K562 (cell line): ENCODE data around the gene FRMD4B. TPM values are rescaled to one million over a fixed set of nuclear protein-coding genes. Genes with fewer than 3 reads are reported as not detected.

Experiments
- ATAC-seq: fragments of 200-7000 bp; cut with Tn5 transposase; 3 replicates; pipeline ENCODE4 v1.9.1; 2020; ENCODE audit warnings: moderate library complexity
- BruUV-seq: library from RNA; stranded (reverse); fragments of 400-500 nt; replicated peaks from 2 replicates; lab custom pipeline; 2021; lab: Mats Ljungman, UMichigan
- CTCF ChIA-PET: fragments of 300-600 bp; formaldehyde crosslinking; extraction: SDS; loops from one replicate; lab custom pipeline; 2021; ENCODE audit warnings: low intra/inter-chr PET ratio; lab: Yijun Ruan, JAX
- POLR2A ChIA-PET: fragments of 300-600, 350-650 bp; sonication (Branson Sonifier 250); formaldehyde crosslinking; extraction: SDS; loops from one replicate; lab custom pipeline; 2021; ENCODE audit warnings: antibody characterized with exemption, inconsistent platforms; lab: Yijun Ruan, JAX
- DNase-seq, 4 experiments: peaks; one replicate each; pipeline versions ENCODE4 v3.0.0 to v3.0.0-alpha.2; 2011 to 2018; ENCODE audit warnings: low spot score in 3 of 4, mixed read lengths in 3 of 4; ENCODE audit errors: extremely low read depth in 1 of 4
- FAIRE-seq: peaks from 2 replicates; lab custom pipeline; 2011; peaks lifted over from hg19 to GRCh38; lab: Jason Lieb, UNC
- H2AFZ ChIP-seq: 2 replicates; pipeline ENCODE4 v1.6.0; 2011; ENCODE audit warnings: low read depth, low read length, control low read depth, inconsistent platforms
- H3K27ac ChIP-seq: fragments of 200-600 bp; 3 replicates; pipeline ENCODE4 v1.8.0; 2011; ENCODE audit warnings: low read depth, mild to moderate bottlenecking, control low read depth, inconsistent platforms, low read length, moderate library complexity, mixed read lengths; ENCODE audit errors: extremely low read depth
- H3K27me3 ChIP-seq, 2 experiments: fragments of 300-600 bp in 1 of 2; 2 replicates in 1 of 2; 3 replicates in 1 of 2; pipeline versions ENCODE4 v1.6.0 to v1.8.0; 2011; ENCODE audit warnings: inconsistent platforms in 2 of 2, low read length in 2 of 2, mild to moderate bottlenecking in 1 of 2, mixed read lengths in 1 of 2, moderate library complexity in 1 of 2; ENCODE audit not compliant: control insufficient read depth in 2 of 2, insufficient read depth in 2 of 2
- H3K36me3 ChIP-seq: fragments of 300-600 bp; 3 replicates; pipeline ENCODE4 v1.8.0; 2011; ENCODE audit warnings: mild to moderate bottlenecking, low read length, inconsistent platforms; ENCODE audit not compliant: control insufficient read depth, insufficient read depth
- H3K4me1 ChIP-seq, 2 experiments: fragments of 200-600 bp in 1 of 2; replicated peaks in 1 of 2; 2 replicates in 1 of 2; 3 replicates in 1 of 2; pipeline versions ENCODE4 v1.5.1 to v1.8.0; 2011; ENCODE audit warnings: inconsistent platforms in 2 of 2, low read length in 2 of 2, mild to moderate bottlenecking in 1 of 2, mixed read lengths in 1 of 2, moderate library complexity in 1 of 2; ENCODE audit not compliant: control insufficient read depth in 2 of 2, insufficient read depth in 2 of 2
- H3K4me2 ChIP-seq: 2 replicates; pipeline ENCODE4 v1.6.1; 2011; ENCODE audit warnings: low read length, control low read depth, inconsistent platforms, mixed read lengths; ENCODE audit not compliant: insufficient read depth
- H3K4me3 ChIP-seq: fragments of 200-600 bp; sonication (generic), shearing (Covaris generic); 2 replicates; pipeline ENCODE4 v1.5.1; 2016; ENCODE audit warnings: control low read depth, inconsistent platforms
- H3K79me2 ChIP-seq: fragments of 200-600 bp; 3 replicates; pipeline ENCODE4 v1.8.0; 2011; ENCODE audit warnings: low read length, inconsistent platforms; ENCODE audit not compliant: control insufficient read depth, insufficient read depth
- H3K9ac ChIP-seq, 2 experiments: 2 replicates each; pipeline versions ENCODE4 v1.6.0 to v1.6.1; 2011; ENCODE audit warnings: low read depth in 2 of 2, low read length in 2 of 2, control low read depth in 1 of 2, inconsistent platforms in 1 of 2, mild to moderate bottlenecking in 1 of 2, mixed read lengths in 1 of 2; ENCODE audit not compliant: insufficient read depth in 1 of 2
- H3K9me1 ChIP-seq: one replicate; pipeline ENCODE4 v1.6.0; 2011; ENCODE audit warnings: inconsistent platforms, mild to moderate bottlenecking, low read length, moderate library complexity; ENCODE audit not compliant: control insufficient read depth, insufficient read depth
- H3K9me3 ChIP-seq: replicated peaks from 2 replicates; pipeline ENCODE4 v1.5.1; 2011; ENCODE audit warnings: low read depth, low read length, inconsistent platforms; ENCODE audit not compliant: control insufficient read depth, insufficient read depth
- H4K20me1 ChIP-seq: replicated peaks from 2 replicates; pipeline ENCODE4 v1.6.1; 2011; ENCODE audit warnings: low read length, inconsistent platforms, mixed read lengths; ENCODE audit not compliant: control insufficient read depth, insufficient read depth
- CEBPG ChIP-seq, 3 experiments: fragments of 200-800 bp in 1 of 3; sonication (Bioruptor generic) in 1 of 3; sonication (generic) in 1 of 3; formaldehyde crosslinking in 1 of 3; IDR thresholded peaks in 2 of 3; conservative IDR thresholded peaks in 1 of 3; 2 replicates each; pipeline versions ENCODE4 v1.6.1 to v1.8.0; 2016 to 2022; ENCODE audit warnings: missing compliant biosample characterization in 2 of 3, missing genetic modification characterization in 2 of 3, mild to moderate bottlenecking in 1 of 3, missing genetic modification reagents in 1 of 3
- E2F6 ChIP-seq, 2 experiments: IDR thresholded peaks; 2 replicates each; pipeline ENCODE4 v1.6.1; 2011; ENCODE audit warnings: borderline replicate concordance in 1 of 2, control low read depth in 1 of 2, low read depth in 1 of 2, low read length in 1 of 2, mild to moderate bottlenecking in 1 of 2, mixed read lengths in 1 of 2, moderate library complexity in 1 of 2; ENCODE audit not compliant: insufficient read depth in 1 of 2, insufficient read length in 1 of 2, poor library complexity in 1 of 2, severe bottlenecking in 1 of 2; ENCODE audit errors: extremely low read depth in 1 of 2
- E4F1 ChIP-seq: fragments of 250-450 bp; sonication (Bioruptor Pico); IDR thresholded peaks from 2 replicates; pipeline ENCODE4 v1.5.0; 2021; ENCODE audit warnings: mild to moderate bottlenecking, borderline replicate concordance
- KAT2B ChIP-seq: IDR thresholded peaks from one replicate; pipeline ENCODE4 v1.6.1; 2012; ENCODE audit warnings: low read depth, mild to moderate bottlenecking, control low read depth, inconsistent platforms, low read length, moderate library complexity
- ZNF24 ChIP-seq: fragments of 450-650 bp; IDR thresholded peaks from 2 replicates; pipeline ENCODE4 v1.6.1; 2016
- ZNF584 ChIP-seq: fragments of 200-800 bp; sonication (Bioruptor generic); IDR thresholded peaks from 2 replicates; pipeline ENCODE4 v1.6.1; 2016; ENCODE audit warnings: low read depth, mild to moderate bottlenecking, missing genetic modification characterization, missing compliant biosample characterization
- WGBS: fragments of 100-300 bp; shearing (Covaris generic); methylation state at CpG from one replicate; pipeline ENCODE4 v1.1.6; 2016; ENCODE audit warnings: low coverage, mixed read lengths; ENCODE audit not compliant: insufficient coverage; ENCODE audit errors: missing lambda C conversion rate; 5-methylcytosine and 5-hydroxymethylcytosine counted together
- in situ Hi-C: fragments of 300-500 bp; cut with MboI; formaldehyde crosslinking; loops from 4 replicates; pipeline ENCODE4 v1.15.0; 2018; ENCODE audit warnings: inconsistent platforms, mixed read lengths
- intact Hi-C: fragments of 100-400 bp; cut with micrococcal nuclease; formaldehyde crosslinking; loops from 2 replicates; pipeline ENCODE4 v1.14.2; 2022
- polyA plus RNA-seq, 8 experiments: library from polyadenylated mRNA; depleted of rRNA in 4 of 8; stranded (reverse) in 5 of 8; unstranded in 3 of 8; fragments of >200 nt; fragmentation: Nextera tagmentation in 2 of 8; fragmentation: Illumina TruSeq in 1 of 8; extraction: Ambion mirVana in 2 of 8; extraction: Trizol in 1 of 8; gene quantifications; 2 replicates each; pipeline versions ENCODE4 v1.2.1 to v1.2.3, GENCODE V29; 2011 to 2014; ENCODE audit warnings: inconsistent platforms in 1 of 8, missing spikeins in 1 of 8
- total RNA-seq, 7 experiments: library from RNA; depleted of rRNA in 6 of 7; stranded (reverse); fragments of >200 nt in 6 of 7; fragmentation: Illumina TruSeq in 2 of 7; extraction: Trizol in 2 of 7; gene quantifications; 2 replicates each; pipeline versions ENCODE4 v1.2.1 to v1.2.3, GENCODE V29; 2011 to 2021; ENCODE audit warnings: low replicate concordance in 1 of 7
- TF ChIP-seq, protein P1 (sequence below): fragments of 450-650 bp; formaldehyde crosslinking; IDR thresholded peaks from 2 replicates; pipeline ENCODE4 v1.4.0; 2020; ENCODE audit warnings: mild to moderate bottlenecking, moderate library complexity
- TF ChIP-seq, protein P2 (sequence below): fragments of 450-650 bp; IDR thresholded peaks from 2 replicates; pipeline ENCODE4 v1.6.1; 2017; ENCODE audit warnings: antibody characterized with exemption
- TF ChIP-seq, protein P3 (sequence below): sonication (generic); formaldehyde crosslinking; IDR thresholded peaks from 2 replicates; pipeline ENCODE4 v1.4.0; 2020; ENCODE audit warnings: mild to moderate bottlenecking, missing genetic modification reagents
- TF ChIP-seq, protein P4 (sequence below): conservative IDR thresholded peaks from 2 replicates; pipeline ENCODE4 v1.6.1; 2011; ENCODE audit warnings: low read depth, mild to moderate bottlenecking, low read length; ENCODE audit not compliant: control insufficient read depth

FRMD4B gene
- total and polyA plus RNA-seq, 9 of the 15 experiments (the other 6 are each of a cell fraction or from before 2014, with no cell fraction given): 0.03 to 0.09 (median 0.04) TPM; not detected in 3

DNA sequence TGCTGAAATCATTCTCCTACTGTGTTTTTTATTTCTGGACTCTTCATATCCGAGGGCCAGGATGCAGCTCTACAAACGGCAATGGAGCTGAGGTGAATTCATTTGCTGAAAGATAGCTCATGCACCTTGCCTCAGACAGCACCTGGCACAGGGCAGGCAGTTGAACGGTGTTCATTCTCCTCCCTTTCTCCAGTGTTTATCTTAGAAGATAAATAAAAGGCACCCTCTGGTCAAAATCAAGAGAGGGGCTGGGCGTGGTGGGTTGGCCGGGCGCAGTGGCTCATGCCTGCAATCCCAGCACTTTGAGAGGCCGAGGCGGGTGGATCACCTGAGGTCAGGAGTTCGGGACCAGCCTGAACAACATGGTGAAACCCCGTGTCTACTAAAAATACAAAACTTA is 184.2 kb downstream of the FRMD4B start:
- intact Hi-C loops (no loop called here), in situ Hi-C loops (no loop called here)
- Histone ChIP-seq H3K79me2 (no peaks in the 10 kb centered on the region), H2AFZ (no peak overlapping the region), H3K9me3 (no peaks in the 10 kb centered on the region), H3K4me3 (no peak overlapping the region), H3K4me2 (no peak overlapping the region), H3K27ac (no peak overlapping the region), H3K27me3 (peaks cover 5% of the 10 kb centered on the region in 2 experiments; a peak in 3 of 5 replicates), H3K4me1 (no peaks in the 10 kb centered on the region), H3K9me1 (no peaks in the 10 kb centered on the region), H3K36me3 (no peaks in the 10 kb centered on the region), H4K20me1 (no peaks in the 10 kb centered on the region), H3K9ac (no peak overlapping the region)
- ChIA-PET CTCF (no interaction called here), POLR2A (no interaction called here)
- WGBS: 14% methylated on average over 10 of the region's 10 CpGs
- no peak for ATAC-seq
- BruUV-seq: no TSS peak
- FAIRE-seq: no peak
- DNase-seq: no peak
- TF ChIP-seq E2F6 (IDR thresholded peaks at IDR 0.05; ENCODE audit: borderline replicate concordance in 1 of 2, extremely low read depth in 1 of 2, insufficient read depth in 1 of 2, insufficient read length in 1 of 2, low read depth in 1 of 2, low read length in 1 of 2, poor library complexity in 1 of 2, severe bottlenecking in 1 of 2) (no peak), ZNF584 (CRISPR knock-in tag) (no peak), KAT2B (no peak), ZNF24 (no peak), CEBPG (CRISPR knock-in tag; IDR thresholded peaks at IDR 0.05) (no peak), CEBPG (tag; conservative IDR thresholded peaks at IDR 0.05 in 1 of 2, IDR thresholded peaks at IDR 0.05 in 1 of 2) (no peak), E4F1 (CRISPR knock-in tag) (no peak)
- TF ChIP-seq, protein P1, sequence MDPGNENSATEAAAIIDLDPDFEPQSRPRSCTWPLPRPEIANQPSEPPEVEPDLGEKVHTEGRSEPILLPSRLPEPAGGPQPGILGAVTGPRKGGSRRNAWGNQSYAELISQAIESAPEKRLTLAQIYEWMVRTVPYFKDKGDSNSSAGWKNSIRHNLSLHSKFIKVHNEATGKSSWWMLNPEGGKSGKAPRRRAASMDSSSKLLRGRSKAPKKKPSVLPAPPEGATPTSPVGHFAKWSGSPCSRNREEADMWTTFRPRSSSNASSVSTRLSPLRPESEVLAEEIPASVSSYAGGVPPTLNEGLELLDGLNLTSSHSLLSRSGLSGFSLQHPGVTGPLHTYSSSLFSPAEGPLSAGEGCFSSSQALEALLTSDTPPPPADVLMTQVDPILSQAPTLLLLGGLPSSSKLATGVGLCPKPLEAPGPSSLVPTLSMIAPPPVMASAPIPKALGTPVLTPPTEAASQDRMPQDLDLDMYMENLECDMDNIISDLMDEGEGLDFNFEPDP (CRISPR knock-in tag): no peak
- TF ChIP-seq, protein P2, sequence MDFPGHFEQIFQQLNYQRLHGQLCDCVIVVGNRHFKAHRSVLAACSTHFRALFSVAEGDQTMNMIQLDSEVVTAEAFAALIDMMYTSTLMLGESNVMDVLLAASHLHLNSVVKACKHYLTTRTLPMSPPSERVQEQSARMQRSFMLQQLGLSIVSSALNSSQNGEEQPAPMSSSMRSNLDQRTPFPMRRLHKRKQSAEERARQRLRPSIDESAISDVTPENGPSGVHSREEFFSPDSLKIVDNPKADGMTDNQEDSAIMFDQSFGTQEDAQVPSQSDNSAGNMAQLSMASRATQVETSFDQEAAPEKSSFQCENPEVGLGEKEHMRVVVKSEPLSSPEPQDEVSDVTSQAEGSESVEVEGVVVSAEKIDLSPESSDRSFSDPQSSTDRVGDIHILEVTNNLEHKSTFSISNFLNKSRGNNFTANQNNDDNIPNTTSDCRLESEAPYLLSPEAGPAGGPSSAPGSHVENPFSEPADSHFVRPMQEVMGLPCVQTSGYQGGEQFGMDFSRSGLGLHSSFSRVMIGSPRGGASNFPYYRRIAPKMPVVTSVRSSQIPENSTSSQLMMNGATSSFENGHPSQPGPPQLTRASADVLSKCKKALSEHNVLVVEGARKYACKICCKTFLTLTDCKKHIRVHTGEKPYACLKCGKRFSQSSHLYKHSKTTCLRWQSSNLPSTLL: no peak
- TF ChIP-seq, protein P3, sequence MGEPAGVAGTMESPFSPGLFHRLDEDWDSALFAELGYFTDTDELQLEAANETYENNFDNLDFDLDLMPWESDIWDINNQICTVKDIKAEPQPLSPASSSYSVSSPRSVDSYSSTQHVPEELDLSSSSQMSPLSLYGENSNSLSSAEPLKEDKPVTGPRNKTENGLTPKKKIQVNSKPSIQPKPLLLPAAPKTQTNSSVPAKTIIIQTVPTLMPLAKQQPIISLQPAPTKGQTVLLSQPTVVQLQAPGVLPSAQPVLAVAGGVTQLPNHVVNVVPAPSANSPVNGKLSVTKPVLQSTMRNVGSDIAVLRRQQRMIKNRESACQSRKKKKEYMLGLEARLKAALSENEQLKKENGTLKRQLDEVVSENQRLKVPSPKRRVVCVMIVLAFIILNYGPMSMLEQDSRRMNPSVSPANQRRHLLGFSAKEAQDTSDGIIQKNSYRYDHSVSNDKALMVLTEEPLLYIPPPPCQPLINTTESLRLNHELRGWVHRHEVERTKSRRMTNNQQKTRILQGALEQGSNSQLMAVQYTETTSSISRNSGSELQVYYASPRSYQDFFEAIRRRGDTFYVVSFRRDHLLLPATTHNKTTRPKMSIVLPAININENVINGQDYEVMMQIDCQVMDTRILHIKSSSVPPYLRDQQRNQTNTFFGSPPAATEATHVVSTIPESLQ: no peak
- TF ChIP-seq, protein P4, sequence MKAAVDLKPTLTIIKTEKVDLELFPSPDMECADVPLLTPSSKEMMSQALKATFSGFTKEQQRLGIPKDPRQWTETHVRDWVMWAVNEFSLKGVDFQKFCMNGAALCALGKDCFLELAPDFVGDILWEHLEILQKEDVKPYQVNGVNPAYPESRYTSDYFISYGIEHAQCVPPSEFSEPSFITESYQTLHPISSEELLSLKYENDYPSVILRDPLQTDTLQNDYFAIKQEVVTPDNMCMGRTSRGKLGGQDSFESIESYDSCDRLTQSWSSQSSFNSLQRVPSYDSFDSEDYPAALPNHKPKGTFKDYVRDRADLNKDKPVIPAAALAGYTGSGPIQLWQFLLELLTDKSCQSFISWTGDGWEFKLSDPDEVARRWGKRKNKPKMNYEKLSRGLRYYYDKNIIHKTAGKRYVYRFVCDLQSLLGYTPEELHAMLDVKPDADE: no peak
